Measurements from ENCODE around the gene HEY2. TPM values are rescaled to one million over a fixed set of nuclear protein-coding genes. Genes with fewer than 3 reads are reported as not detected.

Gene HEY2
- total RNA-seq, 2 experiments from 2014 or later, result not detected

GRCh38 chr6:125753218-125753936 lies 3.9 kb downstream of the HEY2 start:
- no peak for DNase-seq
- ChIA-PET POLR2A (interaction anchor here (0.5 kb wide), 1 partner anchor 1366 kb away, joined by 6 read pairs; no protein-coding TSS in a partner anchor), CTCF (interaction anchor here (0.7 to 4.9 kb wide), 12 partner anchors 9 to 447 kb away, joined by 3 to 66 read pairs (median 4); partner anchors contain the start of gene NCOA7)
- Mint-ChIP-seq H3K27ac (no peak overlapping the region), H3K27me3 (peaks cover 37% of the 10 kb centered on the region), H3K9me3 (ENCODE audit: low read depth) (no peaks in the 10 kb centered on the region), H3K4me3 (no peak overlapping the region), H3K36me3 (ENCODE audit: low read depth) (no peaks in the 10 kb centered on the region), H3K4me1 (peaks cover 17% of the 10 kb centered on the region)
- intact Hi-C loops (cut with DNase I, micrococcal nuclease), result loop anchor here (1.0 to 10.0 kb wide), 3 partner anchors 239 to 442 kb away; no protein-coding TSS in a partner anchor
- ATAC-seq, result no peak

- ATAC-seq (no peak), DNase-seq (no peak)
- Mint-ChIP-seq H3K4me3 (no peak overlapping the region), H3K4me1 (peaks cover 12% of the 10 kb centered on the region), H3K27ac (no peak overlapping the region), H3K9me3 (ENCODE audit: low read depth) (no peaks in the 10 kb centered on the region), H3K27me3 (peaks cover 35% of the 10 kb centered on the region), H3K36me3 (ENCODE audit: low read depth) (no peaks in the 10 kb centered on the region)
- ChIA-PET POLR2A (no interaction called here), CTCF (interaction anchor here (0.9 to 4.9 kb wide), 9 partner anchors 9 to 447 kb away, joined by 3 to 66 read pairs (median 4); partner anchors contain the start of gene NCOA7)
- intact Hi-C loops (cut with DNase I, micrococcal nuclease), result loop anchor here (1.0 to 10.0 kb wide), 3 partner anchors 239 to 443 kb away; no protein-coding TSS in a partner anchor
These were observed 4.5 kb downstream of the HEY2 start for GRCh38 chr6:125753937-125754259.

DNA sequence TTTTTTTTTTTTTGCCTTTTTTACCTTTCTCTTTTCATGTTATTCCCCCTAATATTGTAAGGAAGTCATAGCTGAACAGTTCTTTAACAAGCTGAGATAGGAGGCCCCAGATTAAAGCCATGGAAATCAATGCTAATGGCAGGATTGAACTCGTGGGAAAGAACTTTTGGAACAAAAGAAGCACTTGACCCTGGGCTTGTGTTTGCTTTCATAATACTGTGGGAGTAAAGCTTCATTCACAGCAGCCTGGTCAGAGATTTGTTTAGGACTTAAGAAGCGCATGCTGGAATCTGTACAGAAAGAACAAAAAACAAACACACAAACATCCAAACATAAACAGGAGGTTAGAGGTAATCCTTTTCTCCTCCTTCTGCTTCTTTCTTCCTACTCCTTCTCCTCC lies 5.1 kb downstream of the HEY2 start:
- Mint-ChIP-seq H3K4me1 (peaks cover 11% of the 10 kb centered on the region), H3K9me3 (ENCODE audit: low read depth) (no peaks in the 10 kb centered on the region), H3K27ac (no peak overlapping the region), H3K36me3 (ENCODE audit: low read depth) (no peaks in the 10 kb centered on the region), H3K27me3 (peaks cover 41% of the 10 kb centered on the region), H3K4me3 (no peak overlapping the region)
- intact Hi-C loops (cut with DNase I, micrococcal nuclease), result loop anchor here (5.0 to 10.0 kb wide), 2 partner anchors 240 to 242 kb away; no protein-coding TSS in a partner anchor
- no peak for ATAC-seq
- ChIA-PET CTCF (interaction anchor here (0.5 to 4.9 kb wide), 4 partner anchors 11 to 489 kb away, joined by 3 to 66 read pairs (median 18); no protein-coding TSS in a partner anchor), POLR2A (no interaction called here)
- no peak for DNase-seq

DNA sequence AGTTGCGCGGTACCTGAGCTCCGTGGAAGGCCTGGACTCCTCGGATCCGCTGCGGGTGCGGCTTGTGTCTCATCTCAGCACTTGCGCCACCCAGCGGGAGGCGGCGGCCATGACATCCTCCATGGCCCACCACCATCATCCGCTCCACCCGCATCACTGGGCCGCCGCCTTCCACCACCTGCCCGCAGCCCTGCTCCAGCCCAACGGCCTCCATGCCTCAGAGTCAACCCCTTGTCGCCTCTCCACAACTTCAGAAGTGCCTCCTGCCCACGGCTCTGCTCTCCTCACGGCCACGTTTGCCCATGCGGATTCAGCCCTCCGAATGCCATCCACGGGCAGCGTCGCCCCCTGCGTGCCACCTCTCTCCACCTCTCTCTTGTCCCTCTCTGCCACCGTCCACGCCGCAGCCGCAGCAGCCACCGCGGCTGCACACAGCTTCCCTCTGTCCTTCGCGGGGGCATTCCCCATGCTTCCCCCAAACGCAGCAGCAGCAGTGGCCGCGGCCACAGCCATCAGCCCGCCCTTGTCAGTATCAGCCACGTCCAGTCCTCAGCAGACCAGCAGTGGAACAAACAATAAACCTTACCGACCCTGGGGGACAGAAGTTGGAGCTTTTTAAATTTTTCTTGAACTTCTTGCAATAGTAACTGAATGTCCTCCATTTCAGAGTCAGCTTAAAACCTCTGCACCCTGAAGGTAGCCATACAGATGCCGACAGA lies 9.9 kb downstream of the HEY2 start:
- POLR2A ChIA-PET, result no interaction called here
- DNase-seq (peak; percentile 43), ATAC-seq (no peak)
- CTCF ChIA-PET, result interaction anchor here (0.6 to 1.6 kb wide), 10 partner anchors 8 to 574 kb away, joined by 3 to 7 read pairs (median 4); no protein-coding TSS in a partner anchor
- peaks cover 31% of the 10 kb centered on the region for H3K27me3 Mint-ChIP-seq
- H3K36me3 Mint-ChIP-seq (ENCODE audit: low read depth), result no peaks in the 10 kb centered on the region
- no peaks in the 10 kb centered on the region for H3K4me1 Mint-ChIP-seq
- H3K27ac Mint-ChIP-seq, result no peak overlapping the region
- no peaks in the 10 kb centered on the region for H3K9me3 Mint-ChIP-seq (ENCODE audit: low read depth)
- intact Hi-C loops (cut with DNase I, micrococcal nuclease), result loop anchor here in 1 of 2 experiments (10.0 kb wide), 1 partner anchor 245 kb away; no protein-coding TSS in a partner anchor
- no peak overlapping the region for H3K4me3 Mint-ChIP-seq

DNA sequence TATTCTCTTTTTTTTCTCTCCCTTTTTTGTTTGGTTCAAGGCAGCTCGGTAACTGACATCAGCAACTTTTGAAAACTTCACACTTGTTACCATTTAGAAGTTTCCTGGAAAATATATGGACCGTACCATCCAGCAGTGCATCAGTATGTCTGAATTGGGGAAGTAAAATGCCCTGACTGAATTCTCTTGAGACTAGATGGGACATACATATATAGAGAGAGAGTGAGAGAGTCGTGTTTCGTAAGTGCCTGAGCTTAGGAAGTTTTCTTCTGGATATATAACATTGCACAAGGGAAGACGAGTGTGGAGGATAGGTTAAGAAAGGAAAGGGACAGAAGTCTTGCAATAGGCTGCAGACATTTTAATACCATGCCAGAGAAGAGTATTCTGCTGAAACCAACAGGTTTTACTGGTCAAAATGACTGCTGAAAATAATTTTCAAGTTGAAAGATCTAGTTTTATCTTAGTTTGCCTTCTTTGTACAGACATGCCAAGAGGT lies 10.6 kb downstream of the HEY2 start:
- intact Hi-C loops (cut with DNase I, micrococcal nuclease), result loop anchor here in 1 of 2 experiments (10.0 kb wide), 1 partner anchor 245 kb away; no protein-coding TSS in a partner anchor
- H3K36me3 Mint-ChIP-seq (ENCODE audit: low read depth), result no peaks in the 10 kb centered on the region
- H3K9me3 Mint-ChIP-seq (ENCODE audit: low read depth), result no peaks in the 10 kb centered on the region
- H3K4me3 Mint-ChIP-seq, result no peak overlapping the region
- H3K4me1 Mint-ChIP-seq, result no peaks in the 10 kb centered on the region
- DNase-seq (no peak), ATAC-seq (no peak)
- H3K27me3 Mint-ChIP-seq, result peaks cover 29% of the 10 kb centered on the region
- CTCF ChIA-PET, result interaction anchor here (0.6 to 1.6 kb wide), 6 partner anchors 8 to 445 kb away, joined by 3 to 7 read pairs (median 4); no protein-coding TSS in a partner anchor
- no peak overlapping the region for H3K27ac Mint-ChIP-seq
- POLR2A ChIA-PET, result no interaction called here

DNA sequence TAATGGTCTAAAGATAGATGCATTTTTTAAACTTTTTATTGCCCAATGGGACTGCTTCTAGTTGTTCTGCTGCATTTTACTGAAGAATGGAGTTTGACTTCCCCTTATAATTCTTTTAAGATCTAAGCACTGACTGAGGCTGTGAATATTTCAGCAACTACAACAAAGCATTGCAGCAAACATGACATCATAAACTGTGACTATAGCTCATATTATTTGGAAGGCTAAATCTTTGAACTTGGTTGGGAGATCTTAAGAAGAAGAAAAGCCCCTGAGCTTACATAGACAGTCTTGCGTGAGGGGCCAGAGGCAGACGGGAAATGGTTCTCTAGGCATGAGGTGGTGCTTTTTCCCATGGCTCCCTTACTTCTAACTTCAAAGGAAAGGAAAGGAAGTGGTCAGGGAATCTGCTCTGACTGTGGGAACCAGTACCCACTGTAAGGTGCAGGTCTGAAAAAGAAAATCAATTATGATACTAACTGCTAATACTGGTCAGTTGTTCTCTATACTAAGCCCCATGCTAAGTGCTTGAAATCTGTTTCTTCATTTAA lies 14.8 kb downstream of the HEY2 start:
- intact Hi-C loops (cut with DNase I, micrococcal nuclease), result no loop called here
- peaks cover 31% of the 10 kb centered on the region for H3K27me3 Mint-ChIP-seq
- H3K36me3 Mint-ChIP-seq (ENCODE audit: low read depth), result no peaks in the 10 kb centered on the region
- ChIA-PET CTCF (interaction anchor here (0.8 to 5.0 kb wide), 4 partner anchors 9 to 71 kb away, joined by 4 to 34 read pairs (median 4); no protein-coding TSS in a partner anchor), POLR2A (no interaction called here)
- no peaks in the 10 kb centered on the region for H3K4me1 Mint-ChIP-seq
- H3K9me3 Mint-ChIP-seq (ENCODE audit: low read depth), result no peaks in the 10 kb centered on the region
- ATAC-seq (no peak), DNase-seq (no peak)
- no peak overlapping the region for H3K27ac Mint-ChIP-seq
- no peak overlapping the region for H3K4me3 Mint-ChIP-seq

DNA sequence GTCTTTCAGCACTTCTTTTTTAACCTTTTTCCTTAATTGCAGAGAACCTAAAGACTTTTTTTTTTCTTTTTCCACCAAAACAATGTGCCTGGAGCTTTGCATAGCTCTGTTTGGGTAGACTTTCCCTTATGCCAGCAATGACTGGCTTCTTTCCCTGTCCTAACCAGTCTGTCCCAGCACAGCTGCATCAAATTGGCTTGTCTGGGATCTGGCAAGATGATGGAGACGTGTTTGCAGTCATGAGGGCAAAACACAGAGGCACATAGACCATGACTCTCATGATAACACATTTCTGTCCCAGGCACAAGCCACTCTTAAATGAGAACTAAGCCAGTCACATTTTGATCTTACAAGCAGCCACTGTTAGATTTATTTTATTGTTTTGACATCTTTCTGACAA lies 16.5 kb downstream of the HEY2 start:
- ChIA-PET POLR2A (no interaction called here), CTCF (interaction anchor here (0.7 to 5.0 kb wide), 6 partner anchors 11 to 458 kb away, joined by 3 to 34 read pairs (median 5); no protein-coding TSS in a partner anchor)
- no peak overlapping the region for H3K27ac Mint-ChIP-seq
- intact Hi-C loops (cut with DNase I, micrococcal nuclease), result loop anchor here in 1 of 2 experiments (5.0 kb wide), 1 partner anchor 254 kb away; no protein-coding TSS in a partner anchor
- no peak for ATAC-seq
- peaks cover 2% of the 10 kb centered on the region for H3K4me1 Mint-ChIP-seq
- H3K9me3 Mint-ChIP-seq (ENCODE audit: low read depth), result no peaks in the 10 kb centered on the region
- peaks cover 22% of the 10 kb centered on the region for H3K27me3 Mint-ChIP-seq
- DNase-seq, result no peak
- H3K36me3 Mint-ChIP-seq (ENCODE audit: low read depth), result no peaks in the 10 kb centered on the region
- H3K4me3 Mint-ChIP-seq, result no peak overlapping the region

GRCh38 chr6:125766641-125767040 lies 17.2 kb downstream of the HEY2 start:
- CTCF ChIA-PET, result interaction anchor here (1.1 to 5.0 kb wide), 6 partner anchors 11 to 458 kb away, joined by 3 to 34 read pairs (median 7); no protein-coding TSS in a partner anchor
- ATAC-seq (no peak), DNase-seq (no peak)
- Mint-ChIP-seq H3K9me3 (ENCODE audit: low read depth) (no peaks in the 10 kb centered on the region), H3K4me1 (peaks cover 2% of the 10 kb centered on the region), H3K36me3 (ENCODE audit: low read depth) (no peaks in the 10 kb centered on the region), H3K4me3 (no peak overlapping the region), H3K27ac (no peak overlapping the region), H3K27me3 (peaks cover 20% of the 10 kb centered on the region)
- POLR2A ChIA-PET, result no interaction called here
- intact Hi-C loops (cut with DNase I, micrococcal nuclease), result loop anchor here in 1 of 2 experiments (5.0 kb wide), 1 partner anchor 254 kb away; no protein-coding TSS in a partner anchor

GRCh38 chr6:125769147-125769783 lies 19.8 kb downstream of the HEY2 start:
- Mint-ChIP-seq H3K27ac (no peak overlapping the region), H3K9me3 (ENCODE audit: low read depth) (no peaks in the 10 kb centered on the region), H3K4me3 (no peak overlapping the region), H3K36me3 (ENCODE audit: low read depth) (no peaks in the 10 kb centered on the region), H3K27me3 (peaks cover 12% of the 10 kb centered on the region), H3K4me1 (peaks cover 9% of the 10 kb centered on the region)
- POLR2A ChIA-PET, result no interaction called here
- no peak for ATAC-seq
- no peak for DNase-seq
- intact Hi-C loops (cut with DNase I, micrococcal nuclease), result loop anchor here (1.0 to 5.0 kb wide), 4 partner anchors 257 to 614 kb away; no protein-coding TSS in a partner anchor
- CTCF ChIA-PET, result interaction anchor here (1.0 to 1.3 kb wide), 2 partner anchors 17 to 456 kb away, joined by 3 to 5 read pairs; no protein-coding TSS in a partner anchor

DNA sequence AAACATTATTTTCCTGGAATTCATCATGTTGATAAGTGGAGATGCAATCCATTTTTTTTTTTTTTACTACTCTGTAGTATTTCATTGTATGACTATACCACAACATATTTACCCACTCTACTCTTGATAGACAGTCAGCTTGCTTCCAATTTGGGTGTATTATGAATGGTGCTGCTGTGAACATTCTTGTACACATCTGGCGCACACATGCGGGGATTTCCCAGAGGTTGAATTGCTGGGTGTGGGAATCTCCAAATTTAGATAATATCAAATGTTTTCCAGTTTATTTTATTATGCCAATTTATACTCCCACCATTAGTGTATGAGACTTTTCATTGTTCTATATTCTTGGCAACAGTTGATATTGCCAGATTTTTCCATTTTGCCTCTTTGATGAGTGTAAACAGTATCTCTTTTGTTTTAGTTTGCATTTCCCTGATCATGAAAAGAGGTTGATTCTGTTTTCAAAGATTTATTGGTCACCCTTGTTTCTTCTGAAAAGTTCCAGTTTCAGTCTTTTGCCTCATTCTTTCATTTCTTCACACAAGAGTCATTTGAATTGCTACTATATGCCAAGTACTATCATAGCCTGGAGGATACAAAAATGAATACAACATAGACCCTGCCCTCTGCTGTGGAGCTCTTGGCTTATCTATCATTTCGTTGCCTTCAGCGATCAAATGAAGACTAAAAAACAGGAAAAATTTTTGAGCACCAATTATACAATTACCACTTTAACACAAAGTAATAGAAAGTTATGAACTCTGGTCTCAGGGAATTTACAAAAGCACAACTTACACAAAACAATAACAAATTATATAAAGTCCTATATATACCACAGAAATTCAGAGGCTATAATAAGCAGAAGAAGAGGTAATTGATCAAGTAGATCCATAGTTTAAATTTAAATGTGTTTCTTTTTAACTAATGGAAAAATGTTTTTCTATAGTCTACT lies 24.2 kb downstream of the HEY2 start:
- ChIA-PET CTCF (interaction anchor here (0.6 to 1.4 kb wide), 3 partner anchors 33 to 1495 kb away, joined by 3 read pairs; partner anchors contain the start of gene HINT3), POLR2A (no interaction called here)
- intact Hi-C loops (cut with DNase I, micrococcal nuclease), result no loop called here
- H3K27ac Mint-ChIP-seq, result no peak overlapping the region
- H3K9me3 Mint-ChIP-seq (ENCODE audit: low read depth), result no peaks in the 10 kb centered on the region
- H3K27me3 Mint-ChIP-seq, result no peaks in the 10 kb centered on the region
- peaks cover 14% of the 10 kb centered on the region for H3K4me1 Mint-ChIP-seq
- no peak overlapping the region for H3K4me3 Mint-ChIP-seq
- peak; percentile 82 for ATAC-seq
- no peaks in the 10 kb centered on the region for H3K36me3 Mint-ChIP-seq (ENCODE audit: low read depth)
- peak; percentile 35 for DNase-seq
